Left hindlimb (tissue), 1 donor: ENCODE results near the gene TYSND1.
"Not testable (repeated sequence)": the region's sequence is repeated elsewhere in the genome, so short reads cannot be mapped to it uniquely, and the experiment has no call there.

Source experiments
- DNase-seq: peaks from one replicate; pipeline ENCODE4 v3.0.0-alpha.2; 2018

TYSND1 gene

GRCh38 chr10:70131560-70131937 is 15.0 kb downstream of the TYSND1 start:
- DNase-seq = no peak

GRCh38 chr10:70130878-70131559 is 15.5 kb downstream of the TYSND1 start:
- DNase-seq = no peak

GRCh38 chr10:70126700-70127395 is 19.7 kb downstream of the TYSND1 start:
- no peak for DNase-seq

- no peak for DNase-seq
These were observed 20.5 kb downstream of the TYSND1 start for GRCh38 chr10:70125918-70126552.

- no peak for DNase-seq
These were observed 21.6 kb downstream of the TYSND1 start for GRCh38 chr10:70124918-70125317.

- no peak for DNase-seq
These were observed 22.1 kb downstream of the TYSND1 start for GRCh38 chr10:70124415-70124814.

- DNase-seq = no peak
These were observed 22.7 kb downstream of the TYSND1 start for GRCh38 chr10:70123817-70124216.

- DNase-seq = not testable (repeated sequence)
These were observed 23.3 kb downstream of the TYSND1 start for GRCh38 chr10:70123166-70123565.

GRCh38 chr10:70122742-70123141 is 23.8 kb downstream of the TYSND1 start:
- no peak for DNase-seq

GRCh38 chr10:70121281-70121949 is 25.1 kb downstream of the TYSND1 start:
- no peak for DNase-seq

GRCh38 chr10:70120417-70120816 is 26.1 kb downstream of the TYSND1 start:
- no peak for DNase-seq

- DNase-seq = no peak
These were observed 26.9 kb downstream of the TYSND1 start for GRCh38 chr10:70119623-70120022.

GRCh38 chr10:70119197-70119596 is 27.3 kb downstream of the TYSND1 start:
- no peak for DNase-seq

GRCh38 chr10:70118196-70118595 is 28.3 kb downstream of the TYSND1 start:
- DNase-seq = no peak

GRCh38 chr10:70117646-70118045 is 28.9 kb downstream of the TYSND1 start:
- no peak for DNase-seq

GRCh38 chr10:70115948-70116682 is 30.4 kb downstream of the TYSND1 start:
- no peak for DNase-seq

GRCh38 chr10:70114902-70115301 is 31.6 kb downstream of the TYSND1 start:
- DNase-seq = no peak

- DNase-seq = no peak
These were observed 34.4 kb downstream of the TYSND1 start for GRCh38 chr10:70112071-70112470.

- DNase-seq = no peak
These were observed 35.0 kb downstream of the TYSND1 start for GRCh38 chr10:70111496-70111895.

GRCh38 chr10:70109064-70109729 is 37.3 kb downstream of the TYSND1 start:
- no peak for DNase-seq

GRCh38 chr10:70106958-70107791 is 39.3 kb downstream of the TYSND1 start:
- no peak for DNase-seq
